Mammary epithelial cell (primary cell): ENCODE data around the gene CPNE5.

Source experiments
- EZH2 ChIP-seq: IDR thresholded peaks from 2 replicates; pipeline ENCODE4 v1.6.1; 2012; ENCODE audit warnings: low read length, inconsistent platforms, borderline replicate concordance
- TF ChIP-seq, protein P1 (sequence below), 2 donors: IDR thresholded peaks in 1 of 2; conservative IDR thresholded peaks in 1 of 2; 2 replicates each; pipeline ENCODE4 v1.5.1; 2011 to 2012; ENCODE audit warnings: inconsistent platforms in 2 of 2, low read length in 2 of 2, mild to moderate bottlenecking in 2 of 2, control low read depth in 1 of 2, low read depth in 1 of 2; ENCODE audit not compliant: insufficient read depth in 1 of 2; ENCODE audit errors: extremely low read depth in 1 of 2

DNA sequence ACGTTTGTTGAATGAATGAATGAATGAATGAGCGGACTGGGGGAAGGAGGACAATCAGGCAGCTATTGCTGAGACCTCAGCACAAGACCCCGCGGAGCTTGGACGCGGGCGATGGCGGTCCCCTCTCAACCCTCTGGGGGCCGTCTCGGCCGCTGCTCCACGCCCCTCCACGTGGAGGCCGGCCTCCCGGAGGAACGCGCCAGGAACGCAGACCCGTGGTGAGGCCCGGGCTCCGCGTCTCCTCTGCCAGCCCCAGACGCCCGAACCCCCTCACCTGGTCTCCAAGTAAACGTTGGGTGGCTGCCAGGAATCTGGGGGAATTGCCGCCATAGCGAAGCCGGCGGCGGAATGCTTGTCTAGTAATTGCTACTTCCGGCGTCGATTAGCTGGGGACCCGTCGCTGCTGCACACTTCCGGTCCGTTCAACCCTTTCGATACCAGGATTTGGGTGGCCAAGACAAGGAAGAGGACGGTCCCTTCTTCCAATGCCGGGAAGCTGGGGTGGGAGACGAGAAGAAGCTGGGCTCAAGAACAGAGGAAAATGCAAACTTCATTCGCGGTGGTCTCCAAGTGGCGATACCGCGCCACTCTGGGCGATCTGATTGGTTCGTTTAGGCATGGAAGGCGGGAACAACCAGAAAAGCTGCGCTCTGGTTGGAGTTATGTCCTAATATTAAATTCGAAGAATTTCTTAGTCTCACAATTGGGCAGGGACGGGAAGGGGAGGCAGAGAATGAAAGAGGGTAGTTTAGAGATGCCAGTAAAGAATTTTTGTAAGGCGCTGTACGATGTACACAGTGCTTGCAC is 35.4 kb upstream of the CPNE5 start, which contains the start of gene PPIL1:
- TF ChIP-seq, protein P1, sequence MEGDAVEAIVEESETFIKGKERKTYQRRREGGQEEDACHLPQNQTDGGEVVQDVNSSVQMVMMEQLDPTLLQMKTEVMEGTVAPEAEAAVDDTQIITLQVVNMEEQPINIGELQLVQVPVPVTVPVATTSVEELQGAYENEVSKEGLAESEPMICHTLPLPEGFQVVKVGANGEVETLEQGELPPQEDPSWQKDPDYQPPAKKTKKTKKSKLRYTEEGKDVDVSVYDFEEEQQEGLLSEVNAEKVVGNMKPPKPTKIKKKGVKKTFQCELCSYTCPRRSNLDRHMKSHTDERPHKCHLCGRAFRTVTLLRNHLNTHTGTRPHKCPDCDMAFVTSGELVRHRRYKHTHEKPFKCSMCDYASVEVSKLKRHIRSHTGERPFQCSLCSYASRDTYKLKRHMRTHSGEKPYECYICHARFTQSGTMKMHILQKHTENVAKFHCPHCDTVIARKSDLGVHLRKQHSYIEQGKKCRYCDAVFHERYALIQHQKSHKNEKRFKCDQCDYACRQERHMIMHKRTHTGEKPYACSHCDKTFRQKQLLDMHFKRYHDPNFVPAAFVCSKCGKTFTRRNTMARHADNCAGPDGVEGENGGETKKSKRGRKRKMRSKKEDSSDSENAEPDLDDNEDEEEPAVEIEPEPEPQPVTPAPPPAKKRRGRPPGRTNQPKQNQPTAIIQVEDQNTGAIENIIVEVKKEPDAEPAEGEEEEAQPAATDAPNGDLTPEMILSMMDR (conservative IDR thresholded peaks at IDR 0.05 in 1 of 2, IDR thresholded peaks at IDR 0.05 in 1 of 2; ENCODE audit: extremely low read depth in 1 of 2, insufficient read depth in 1 of 2, low read depth in 1 of 2, low read length in 2 of 2), result no peak
- no peak for TF ChIP-seq EZH2
